NOMO-1 (cell line): ENCODE results near the gene STRBP.
A peak's percentile ranks its signal among the peaks of the same experiment; 100 is the strongest.
"Not testable (repeated sequence)": the region's sequence is repeated elsewhere in the genome, so short reads cannot be mapped to it uniquely, and the experiment has no call there.

Experiments
- DNase-seq, 2 experiments: peaks; one replicate each; lab custom pipeline; 2025; ENCODE audit not compliant: unreplicated experiment in 2 of 2; lab: John Stamatoyannopoulos, UW

The STRBP gene

DNA sequence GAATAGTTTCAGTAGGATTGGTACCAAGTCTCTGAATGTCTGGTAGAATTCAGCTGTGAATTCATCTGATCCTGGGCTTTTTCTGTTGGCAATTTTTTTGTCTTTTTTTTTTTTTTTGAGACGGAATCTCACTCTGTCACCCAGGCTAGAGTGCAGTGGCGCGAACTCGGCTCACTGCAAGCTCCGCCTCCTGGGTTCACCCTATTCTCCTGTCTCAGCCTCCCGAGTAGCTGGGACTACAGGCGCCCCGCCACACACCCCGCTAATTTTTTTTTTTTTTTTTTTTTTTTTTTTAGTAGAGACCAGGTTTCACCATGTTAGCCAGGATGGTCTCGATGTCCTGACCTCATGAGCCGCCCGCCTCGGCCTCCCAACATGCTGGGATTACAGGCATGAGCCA lies 67.9 kb downstream of the STRBP start:
- DNase-seq: not testable (repeated sequence)

- DNase-seq: no peak
Measured at GRCh38 chr9:123196124-123196523, 72.3 kb downstream of the STRBP start.

DNA sequence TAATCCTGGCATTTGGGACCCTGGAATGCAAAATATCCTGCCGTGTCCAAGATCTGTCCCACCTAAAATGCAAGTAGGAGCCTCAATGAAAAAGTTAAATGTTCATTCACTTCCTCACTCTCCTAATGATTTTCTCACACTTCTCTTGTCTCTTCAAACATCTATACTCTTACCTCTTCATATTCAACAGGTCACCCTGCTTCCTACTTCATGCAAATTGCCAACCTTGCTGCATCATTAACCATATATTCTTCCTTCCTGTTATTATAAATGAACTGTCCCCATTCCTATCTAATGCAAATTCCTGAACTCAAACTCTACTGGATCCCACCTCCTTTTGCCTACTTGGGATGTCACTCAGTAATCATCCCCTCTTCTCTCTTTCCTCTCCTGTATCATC lies 74.4 kb downstream of the STRBP start:
- no peak for DNase-seq

DNA sequence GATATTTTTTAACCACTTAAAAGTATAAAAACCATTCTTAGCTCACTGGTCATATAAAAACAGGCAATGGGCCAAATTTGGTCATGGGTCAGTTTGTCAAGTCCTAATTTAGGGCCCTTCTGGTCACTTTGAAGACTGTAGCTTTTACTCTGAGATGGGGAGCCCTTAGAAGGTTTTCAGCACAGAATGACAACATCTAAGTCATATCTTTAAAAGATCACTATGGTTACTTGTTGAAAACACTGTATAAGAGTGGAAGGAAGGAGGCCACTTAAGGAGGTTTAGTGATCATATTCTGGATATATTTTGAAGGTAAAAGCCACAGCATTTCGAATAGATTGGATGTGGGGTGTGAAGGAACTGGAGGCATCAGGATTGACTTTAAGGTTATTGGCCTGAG lies 76.7 kb downstream of the STRBP start:
- DNase-seq: no peak

GRCh38 chr9:123191260-123191659 lies 77.1 kb downstream of the STRBP start:
- no peak for DNase-seq

- no peak for DNase-seq
Measured at GRCh38 chr9:123187131-123187530, 81.3 kb downstream of the STRBP start.

DNA sequence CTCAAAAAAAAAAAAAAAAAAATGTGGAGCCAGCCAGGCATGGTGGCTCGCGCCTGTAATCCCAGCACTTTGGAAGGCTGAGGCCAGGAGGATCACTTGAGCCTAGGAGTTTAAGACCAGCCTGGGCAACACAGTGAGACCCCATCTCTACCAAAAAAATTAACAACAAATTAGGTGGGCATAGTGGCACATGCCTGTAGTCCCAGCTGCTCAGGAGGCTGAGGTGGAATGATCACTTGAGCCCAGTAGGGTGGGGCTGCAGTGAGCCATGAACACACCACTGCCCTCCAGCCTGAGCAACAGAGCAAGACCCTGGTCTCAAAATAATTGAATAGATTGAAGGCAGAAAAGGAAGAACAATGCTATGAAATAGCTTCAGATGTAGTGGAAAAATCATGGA lies 82.4 kb downstream of the STRBP start:
- DNase-seq: not testable (repeated sequence)

GRCh38 chr9:123176949-123177348 lies 91.4 kb downstream of the STRBP start:
- no peak for DNase-seq

GRCh38 chr9:123175854-123176629 lies 92.3 kb downstream of the STRBP start:
- peak in 1 of 2 experiments; percentile 36 for DNase-seq

- peak; percentile 59 to 94 for DNase-seq
Measured at GRCh38 chr9:123174887-123175518, 93.4 kb downstream of the STRBP start.

GRCh38 chr9:123174079-123174478 lies 94.3 kb downstream of the STRBP start:
- no peak for DNase-seq

DNA sequence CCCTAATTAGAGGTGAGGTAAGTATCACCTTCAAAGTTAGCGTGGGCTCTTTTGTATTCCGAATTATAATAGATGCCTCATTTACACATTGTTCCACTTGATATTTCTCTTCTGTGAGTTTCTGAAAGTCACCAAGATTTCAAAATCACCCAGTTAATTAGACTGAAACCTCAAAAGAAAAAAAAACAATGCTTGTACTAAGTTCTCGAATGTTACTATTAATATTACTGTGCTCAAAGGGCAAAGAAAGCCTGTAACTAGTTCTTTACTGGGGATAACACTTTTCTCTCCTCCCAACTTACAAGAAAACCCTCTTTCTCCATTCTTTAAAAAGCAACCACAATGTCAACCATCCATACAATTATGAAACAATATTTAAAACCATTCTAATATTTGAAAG lies 98.5 kb downstream of the STRBP start:
- DNase-seq: peak in 1 of 2 experiments; percentile 63

- DNase-seq: no peak
Measured at GRCh38 chr9:123168586-123168985, 99.8 kb downstream of the STRBP start.

DNA sequence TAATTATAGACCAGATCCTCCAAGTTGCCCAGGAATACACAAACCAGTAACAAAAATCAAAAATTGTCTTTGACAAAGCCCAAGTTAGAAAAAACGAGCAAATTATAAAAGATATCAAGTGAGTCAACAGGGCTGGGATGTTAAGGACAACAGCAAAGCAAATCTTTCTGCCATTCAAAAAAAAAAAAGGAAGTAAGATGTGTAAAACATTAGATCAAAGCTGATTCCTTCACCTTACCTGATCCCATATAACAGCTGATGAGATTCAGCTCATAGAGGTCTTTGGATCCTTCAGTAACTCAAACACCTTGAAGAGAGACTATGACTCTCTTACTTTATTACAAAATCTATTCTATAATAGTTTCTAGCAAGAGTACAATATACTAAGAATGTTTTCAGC lies 100.9 kb downstream of the STRBP start:
- peak in 1 of 2 experiments; percentile 23 for DNase-seq

GRCh38 chr9:123165813-123166212 lies 102.6 kb downstream of the STRBP start:
- no peak for DNase-seq

- no peak for DNase-seq
Measured at GRCh38 chr9:123164285-123164684, 104.1 kb downstream of the STRBP start.

DNA sequence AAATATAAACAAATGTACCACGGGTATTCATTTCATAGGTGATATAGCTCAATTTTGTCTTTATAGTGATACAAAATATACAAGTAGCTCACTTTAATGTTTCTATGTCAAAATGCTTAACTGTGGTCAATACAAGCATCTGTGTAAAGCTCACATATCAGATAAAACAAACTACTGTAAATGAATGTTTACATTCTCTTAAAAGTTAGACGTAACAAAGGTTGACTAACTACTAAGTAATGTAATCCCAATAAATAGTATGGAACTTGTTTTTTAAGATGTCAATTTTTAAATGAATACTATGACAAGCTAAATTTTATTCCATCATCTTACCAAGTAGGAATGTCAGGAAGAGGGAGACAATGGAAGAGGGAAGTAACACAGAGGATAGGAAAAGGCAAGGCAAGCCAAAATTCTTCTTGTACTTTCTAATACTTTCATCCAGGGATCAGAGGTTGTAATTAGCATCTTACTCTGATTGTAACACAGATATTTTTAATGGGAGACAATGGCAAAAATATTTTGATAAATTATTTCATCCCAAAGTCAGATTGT lies 105.5 kb downstream of the STRBP start:
- no peak for DNase-seq

DNA sequence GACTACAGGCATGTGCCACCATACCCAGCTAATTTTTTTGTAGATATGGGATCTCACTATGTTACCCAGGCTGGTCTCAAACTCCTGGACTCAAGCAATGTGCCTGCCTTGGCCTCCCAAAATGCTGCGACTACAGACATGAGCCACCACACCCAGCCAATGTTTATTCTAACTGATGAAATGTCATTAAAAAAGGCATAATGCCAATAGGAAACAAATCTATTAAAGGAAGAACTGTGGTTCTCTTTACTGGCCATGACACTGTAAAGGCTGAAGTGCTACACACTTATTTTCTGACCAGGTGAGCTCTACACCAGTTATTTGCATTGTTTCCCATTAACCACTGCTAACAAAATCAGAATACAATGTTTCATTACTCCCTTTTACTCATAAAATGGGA lies 106.0 kb downstream of the STRBP start:
- no peak for DNase-seq

DNA sequence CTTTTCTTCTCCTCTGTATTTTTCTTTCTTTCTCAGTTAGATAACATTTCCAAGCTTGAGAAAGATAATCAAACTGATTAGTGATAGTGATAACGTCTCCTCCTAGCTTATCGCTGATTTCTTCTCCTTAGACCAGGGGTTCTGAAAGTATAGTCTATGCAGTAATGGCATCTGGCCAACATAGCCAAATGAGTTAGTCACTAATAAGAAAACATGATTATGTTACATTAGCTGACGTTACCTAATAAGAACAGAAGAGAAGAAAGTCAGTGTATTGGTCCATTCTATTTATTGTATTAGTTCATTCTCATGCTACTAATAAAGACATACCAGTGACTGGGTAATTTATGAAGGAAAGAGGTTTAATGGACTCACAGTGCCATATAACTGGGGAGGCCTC lies 111.2 kb downstream of the STRBP start:
- no peak for DNase-seq

DNA sequence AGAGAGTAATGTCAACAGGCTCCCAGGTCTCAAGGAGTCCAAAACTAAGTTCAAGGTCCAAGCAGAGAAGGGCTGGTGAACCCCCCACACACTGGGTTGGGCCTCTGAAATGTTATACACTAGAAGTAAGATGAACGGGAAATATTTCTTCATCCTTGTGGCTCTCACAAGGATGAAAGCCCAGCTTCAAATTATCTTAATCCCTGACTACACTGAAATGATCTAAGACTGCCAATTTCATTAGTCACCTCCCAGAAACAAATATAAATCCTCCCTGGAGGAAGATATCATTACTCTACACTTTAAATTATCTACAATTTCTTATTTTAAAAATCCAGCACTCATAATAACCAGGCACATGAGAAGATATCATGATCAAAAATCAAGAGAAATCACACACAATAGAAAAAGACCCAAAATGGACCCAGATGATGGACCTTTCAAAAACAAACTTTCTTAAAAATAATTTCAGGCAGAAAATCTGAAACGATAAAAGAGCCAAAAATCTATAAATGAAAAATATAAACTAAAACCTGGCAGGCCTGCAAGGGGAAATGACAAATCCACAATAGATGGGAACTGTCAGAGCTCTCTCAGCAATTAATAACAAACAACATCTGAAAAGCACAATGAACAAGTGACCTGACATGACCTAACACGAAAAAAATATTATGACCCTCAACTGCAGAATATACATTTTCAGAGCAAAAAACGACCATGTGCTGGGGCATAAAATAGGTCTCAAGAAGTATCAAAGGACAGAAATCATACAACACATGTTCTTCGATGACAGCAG lies 117.5 kb downstream of the STRBP start:
- DNase-seq: no peak

GRCh38 chr9:123149067-123149466 lies 119.3 kb downstream of the STRBP start:
- DNase-seq: no peak
